Measurements from ENCODE around the gene TM7SF2. TPM values are rescaled to one million over a fixed set of nuclear protein-coding genes. Genes with fewer than 3 reads are reported as not detected.

Gene TM7SF2
- total and polyA plus RNA-seq, 2 of the 13 experiments (the other 11 are each of a cell fraction or from before 2014, with no cell fraction given): 56.0 to 66.9 TPM

DNA sequence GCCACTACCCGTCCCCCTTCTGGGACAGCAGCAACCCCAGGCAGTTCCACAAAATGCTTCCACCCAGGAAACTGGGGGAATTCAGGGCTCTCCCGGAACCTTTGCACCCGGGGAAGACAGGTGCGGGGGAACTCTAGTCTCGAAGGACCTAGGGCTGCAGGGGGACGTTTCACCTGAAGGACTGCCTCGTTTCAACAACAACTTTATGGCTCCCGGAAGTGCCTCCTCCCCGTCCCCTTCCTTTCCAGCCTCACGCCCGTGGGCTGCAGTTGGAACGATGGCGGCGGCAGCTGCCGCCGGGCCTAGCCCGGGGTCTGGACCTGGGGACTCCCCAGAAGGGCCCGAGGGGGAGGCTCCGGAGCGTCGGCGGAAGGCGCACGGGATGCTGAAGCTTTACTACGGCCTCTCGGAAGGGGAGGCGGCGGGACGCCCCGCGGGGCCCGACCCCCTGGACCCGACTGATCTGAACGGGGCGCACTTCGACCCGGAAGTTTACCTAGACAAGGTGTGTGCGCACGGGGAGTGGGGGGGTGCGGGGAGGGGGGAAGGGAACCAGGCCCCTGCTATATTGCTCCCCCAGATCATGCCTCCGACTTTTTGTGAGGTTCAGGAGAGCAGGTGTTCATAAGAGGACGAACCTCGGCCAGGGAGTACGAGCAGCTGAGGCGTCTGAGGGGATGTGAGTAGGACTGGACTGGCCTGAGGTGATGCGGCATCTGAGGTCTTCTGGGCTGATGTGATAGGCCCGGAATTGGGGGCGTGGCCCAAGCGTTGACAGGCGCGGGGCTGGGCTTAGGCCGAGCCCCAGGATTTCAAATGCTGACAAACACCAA lies 15.5 kb upstream of the TM7SF2 start, which contains the start of gene VPS51 (continued):
- TF ChIP-seq CBX2 (IDR thresholded peaks at IDR 0.05; ENCODE audit: low read depth, low read length): no peak
- no peak for TF ChIP-seq CBX2 (CRISPR knock-in tag; IDR thresholded peaks at IDR 0.05; ENCODE audit: low read depth)
- TF ChIP-seq PRPF4 (IDR thresholded peaks at IDR 0.05; ENCODE audit: low read depth, low read length, poor library complexity, severe bottlenecking): peak; percentile 97
- peak; percentile 53; the same call in 1 of the 2 replicates for TF ChIP-seq BCL6 (CRISPR knock-in tag; IDR thresholded peaks at IDR 0.05)
- TF ChIP-seq ZNF577 (CRISPR knock-in tag; IDR thresholded peaks at IDR 0.05; ENCODE audit: borderline replicate concordance, low read depth): no peak
- TF ChIP-seq PHB2 (IDR thresholded peaks at IDR 0.05; ENCODE audit: partially characterized antibody): no peak
- peak; percentile 49; the same call in 1 of the 2 replicates for TF ChIP-seq ZMYM2 (CRISPR knock-in tag; IDR thresholded peaks at IDR 0.05)
- peak; percentile 77; the same call in 1 of the 2 replicates for TF ChIP-seq GTF2F1 (IDR thresholded peaks at IDR 0.05; ENCODE audit: low read length)
- 0 out of 2 replicates have a peak, but pooled peaks have one; percentile 19 for TF ChIP-seq MTA1 (CRISPR knock-in tag; IDR thresholded peaks at IDR 0.05; ENCODE audit: borderline replicate concordance)
- peak; percentile 97 for TF ChIP-seq CBX1 (IDR thresholded peaks at IDR 0.05; ENCODE audit: low read depth)
- 0 out of 2 replicates have a peak, but pooled peaks have one; percentile 21 for TF ChIP-seq ZNF225 (CRISPR knock-in tag; IDR thresholded peaks at IDR 0.05)
- TF ChIP-seq ZNF816 (CRISPR knock-in tag; IDR thresholded peaks at IDR 0.05; ENCODE audit: borderline replicate concordance): 0 out of 2 replicates have a peak, but pooled peaks have one; percentile 71
- no peak for TF ChIP-seq U2AF1 (optimal IDR thresholded peaks at IDR 0.05; ENCODE audit: low read depth, low read length)
- no peak for TF ChIP-seq SRSF1 (optimal IDR thresholded peaks at IDR 0.05; ENCODE audit: low read depth, low read length)
- TF ChIP-seq TBP (CRISPR knock-in tag; IDR thresholded peaks at IDR 0.05): no peak
- TF ChIP-seq, protein P1, sequence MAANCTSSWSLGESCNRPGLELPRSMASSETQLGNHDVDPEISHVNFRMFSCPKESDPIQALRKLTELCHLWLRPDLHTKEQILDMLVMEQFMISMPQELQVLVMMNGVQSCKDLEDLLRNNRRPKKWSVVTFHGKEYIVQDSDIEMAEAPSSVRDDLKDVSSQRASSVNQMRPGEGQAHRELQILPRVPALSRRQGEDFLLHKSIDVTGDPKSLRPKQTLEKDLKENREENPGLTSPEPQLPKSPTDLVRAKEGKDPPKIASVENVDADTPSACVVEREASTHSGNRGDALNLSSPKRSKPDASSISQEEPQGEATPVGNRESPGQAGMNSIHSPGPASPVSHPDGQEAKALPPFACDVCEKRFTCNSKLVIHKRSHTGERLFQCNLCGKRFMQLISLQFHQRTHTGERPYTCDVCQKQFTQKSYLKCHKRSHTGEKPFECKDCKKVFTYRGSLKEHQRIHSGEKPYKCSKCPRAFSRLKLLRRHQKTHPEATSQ (CRISPR knock-in tag; IDR thresholded peaks at IDR 0.05; ENCODE audit: borderline replicate concordance): peak; percentile 64; the same call in 1 of the 2 replicates
- TF ChIP-seq CENPT (CRISPR knock-in tag; IDR thresholded peaks at IDR 0.05; ENCODE audit: low read depth): no peak
- TF ChIP-seq ZNF543 (CRISPR knock-in tag; IDR thresholded peaks at IDR 0.05): 0 out of 2 replicates have a peak, but pooled peaks have one; percentile 27
- TF ChIP-seq ZNF83 (CRISPR knock-in tag; IDR thresholded peaks at IDR 0.05; ENCODE audit: borderline replicate concordance): peak; percentile 84; the same call in 1 of the 2 replicates
- peak; percentile 85 for TF ChIP-seq ZNF24 (IDR thresholded peaks at IDR 0.05)
- no peak for TF ChIP-seq ZNF446 (CRISPR knock-in tag; IDR thresholded peaks at IDR 0.05)
- no peak for TF ChIP-seq MLLT10 (CRISPR knock-in tag; IDR thresholded peaks at IDR 0.05)
- TF ChIP-seq, protein P2, sequence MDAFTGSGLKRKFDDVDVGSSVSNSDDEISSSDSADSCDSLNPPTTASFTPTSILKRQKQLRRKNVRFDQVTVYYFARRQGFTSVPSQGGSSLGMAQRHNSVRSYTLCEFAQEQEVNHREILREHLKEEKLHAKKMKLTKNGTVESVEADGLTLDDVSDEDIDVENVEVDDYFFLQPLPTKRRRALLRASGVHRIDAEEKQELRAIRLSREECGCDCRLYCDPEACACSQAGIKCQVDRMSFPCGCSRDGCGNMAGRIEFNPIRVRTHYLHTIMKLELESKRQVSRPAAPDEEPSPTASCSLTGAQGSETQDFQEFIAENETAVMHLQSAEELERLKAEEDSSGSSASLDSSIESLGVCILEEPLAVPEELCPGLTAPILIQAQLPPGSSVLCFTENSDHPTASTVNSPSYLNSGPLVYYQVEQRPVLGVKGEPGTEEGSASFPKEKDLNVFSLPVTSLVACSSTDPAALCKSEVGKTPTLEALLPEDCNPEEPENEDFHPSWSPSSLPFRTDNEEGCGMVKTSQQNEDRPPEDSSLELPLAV (CRISPR knock-in tag; conservative IDR thresholded peaks at IDR 0.05; ENCODE audit: low read depth): no peak
- peak; percentile 86 for TF ChIP-seq KMT2B (CRISPR knock-in tag; IDR thresholded peaks at IDR 0.05)
- TF ChIP-seq HES4 (CRISPR knock-in tag; IDR thresholded peaks at IDR 0.05; ENCODE audit: borderline replicate concordance): no peak; the same call in 1 of the 2 replicates
- TF ChIP-seq PCBP2 (optimal IDR thresholded peaks at IDR 0.05; ENCODE audit: low read depth, low read length, poor library complexity, severe bottlenecking): no peak
- TF ChIP-seq SP140L (CRISPR knock-in tag; IDR thresholded peaks at IDR 0.05; ENCODE audit: borderline replicate concordance): no peak
- peak; percentile 66; the same call in 1 of the 2 replicates for TF ChIP-seq POLR2AphosphoS2 (IDR thresholded peaks at IDR 0.05; ENCODE audit: low read depth, low read length)
- TF ChIP-seq ZNF441 (CRISPR knock-in tag; IDR thresholded peaks at IDR 0.05; ENCODE audit: borderline replicate concordance): no peak

All from HepG2 (cell line).